HG02885 (cell line): ENCODE results near the gene OPTC.

ENCODE experiments used
- ATAC-seq: cut with Tn5 transposase; IDR thresholded peaks from one replicate; pipeline ENCODE4 v1.9.1; 2021; ENCODE audit warnings: mild to moderate bottlenecking; ENCODE audit not compliant: unreplicated experiment, poor library complexity

OPTC gene

DNA sequence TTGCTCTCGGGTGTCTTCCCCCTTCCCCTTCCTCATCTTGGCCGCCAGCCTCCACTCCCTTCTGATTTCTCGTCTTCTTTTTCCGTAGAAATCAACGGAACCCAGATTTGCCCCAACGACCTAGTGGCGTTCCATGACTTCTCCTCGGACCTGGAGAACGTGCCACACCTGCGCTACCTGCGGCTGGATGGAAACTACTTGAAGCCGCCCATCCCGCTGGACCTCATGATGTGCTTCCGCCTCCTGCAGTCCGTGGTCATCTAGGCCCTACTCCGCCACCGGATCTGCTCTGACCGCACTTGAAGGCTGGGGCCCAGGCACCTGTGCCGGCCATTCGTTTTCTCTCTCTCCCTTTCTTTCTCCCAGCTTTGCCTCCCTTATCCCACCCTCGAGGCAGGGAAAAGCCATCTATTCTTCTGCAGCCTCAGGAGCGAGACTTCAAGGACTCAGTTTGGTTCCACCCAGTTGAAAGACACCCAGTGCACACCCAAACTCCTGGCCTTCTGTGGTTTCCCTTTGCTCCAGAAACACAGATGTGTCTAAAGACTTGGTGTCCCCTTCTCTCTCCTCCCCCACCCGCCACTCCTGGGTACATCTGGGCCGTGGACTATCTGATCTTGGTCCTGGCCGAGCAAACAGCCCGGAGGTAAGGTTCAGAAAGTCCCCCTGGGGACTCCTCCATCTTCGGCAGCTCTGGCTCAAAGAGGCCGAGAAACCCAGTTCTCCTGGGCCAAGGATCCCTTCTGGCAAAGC, 7.2 kb upstream of the OPTC start:
- ATAC-seq: no peak

- ATAC-seq: no peak
Measured at GRCh38 chr1:203488539-203488938, 5.4 kb upstream of the OPTC start.

DNA sequence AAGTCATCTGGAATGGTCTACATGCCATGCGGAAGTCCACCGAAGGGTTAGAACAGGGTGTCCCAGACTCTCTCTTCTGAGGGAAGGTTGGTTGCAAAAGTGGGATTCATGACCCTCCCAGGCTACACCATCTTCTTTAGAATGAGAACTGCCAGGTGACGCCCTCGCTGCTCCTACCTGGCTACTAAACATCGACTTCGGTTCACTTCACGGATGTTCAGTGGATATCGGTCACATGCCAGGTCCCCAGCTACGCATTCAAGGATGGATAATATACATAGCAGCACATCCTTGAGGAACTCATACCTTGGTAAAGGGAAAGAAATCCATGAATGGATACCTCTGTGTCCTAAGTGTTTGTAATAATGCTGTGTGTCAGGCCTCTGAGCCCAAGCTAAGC, 3.3 kb upstream of the OPTC start:
- ATAC-seq: no peak

DNA sequence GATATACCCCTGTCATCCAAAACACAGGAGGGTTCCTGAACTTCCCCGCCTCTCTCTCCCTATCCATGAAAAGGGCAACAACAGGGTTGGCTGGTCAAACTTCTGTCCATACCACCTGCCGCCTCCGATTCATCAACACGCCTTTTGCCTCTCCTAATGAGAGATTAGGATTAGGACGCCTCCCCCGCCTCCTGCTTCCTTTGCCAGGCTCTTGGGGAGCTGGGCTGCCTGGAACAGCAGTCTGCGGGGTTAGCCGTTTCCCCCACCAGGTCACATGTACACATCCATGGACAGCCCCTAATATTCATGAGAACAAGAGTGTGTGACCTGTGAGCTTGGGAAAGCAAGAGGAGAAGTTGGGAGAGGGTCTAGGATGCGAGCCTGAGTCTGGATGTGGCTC, 2.3 kb upstream of the OPTC start:
- no peak for ATAC-seq

GRCh38 chr1:203492082-203492747, 1.7 kb upstream of the OPTC start:
- ATAC-seq: no peak

- no peak for ATAC-seq
Measured at GRCh38 chr1:203492748-203493130, 1.2 kb upstream of the OPTC start.

DNA sequence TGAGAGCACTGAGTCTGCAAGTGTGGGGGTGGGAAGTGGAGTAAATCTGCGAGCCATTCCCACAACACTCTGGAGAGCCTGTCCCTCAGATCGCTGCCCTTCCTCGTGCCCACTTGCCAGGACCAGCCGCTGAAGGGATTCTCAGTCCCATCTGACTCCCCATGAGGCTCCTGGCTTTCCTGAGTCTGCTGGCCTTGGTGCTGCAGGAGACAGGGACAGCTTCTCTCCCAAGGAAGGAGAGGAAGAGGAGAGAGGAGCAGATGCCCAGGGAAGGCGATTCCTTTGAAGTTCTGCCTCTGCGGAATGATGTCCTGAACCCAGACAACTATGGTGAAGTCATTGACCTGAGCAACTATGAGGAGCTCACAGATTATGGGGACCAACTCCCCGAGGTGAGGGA, 1.9 kb downstream of the OPTC start:
- no peak for ATAC-seq

GRCh38 chr1:203497269-203497777, 3.4 kb downstream of the OPTC start:
- ATAC-seq: no peak

- no peak for ATAC-seq
Measured at GRCh38 chr1:203499643-203500278, 5.8 kb downstream of the OPTC start.

GRCh38 chr1:203500279-203500678, 6.3 kb downstream of the OPTC start:
- ATAC-seq: no peak

- no peak for ATAC-seq
Measured at GRCh38 chr1:203503836-203504235, 9.9 kb downstream of the OPTC start.

GRCh38 chr1:203504400-203505250, 10.7 kb downstream of the OPTC start:
- ATAC-seq: no peak

DNA sequence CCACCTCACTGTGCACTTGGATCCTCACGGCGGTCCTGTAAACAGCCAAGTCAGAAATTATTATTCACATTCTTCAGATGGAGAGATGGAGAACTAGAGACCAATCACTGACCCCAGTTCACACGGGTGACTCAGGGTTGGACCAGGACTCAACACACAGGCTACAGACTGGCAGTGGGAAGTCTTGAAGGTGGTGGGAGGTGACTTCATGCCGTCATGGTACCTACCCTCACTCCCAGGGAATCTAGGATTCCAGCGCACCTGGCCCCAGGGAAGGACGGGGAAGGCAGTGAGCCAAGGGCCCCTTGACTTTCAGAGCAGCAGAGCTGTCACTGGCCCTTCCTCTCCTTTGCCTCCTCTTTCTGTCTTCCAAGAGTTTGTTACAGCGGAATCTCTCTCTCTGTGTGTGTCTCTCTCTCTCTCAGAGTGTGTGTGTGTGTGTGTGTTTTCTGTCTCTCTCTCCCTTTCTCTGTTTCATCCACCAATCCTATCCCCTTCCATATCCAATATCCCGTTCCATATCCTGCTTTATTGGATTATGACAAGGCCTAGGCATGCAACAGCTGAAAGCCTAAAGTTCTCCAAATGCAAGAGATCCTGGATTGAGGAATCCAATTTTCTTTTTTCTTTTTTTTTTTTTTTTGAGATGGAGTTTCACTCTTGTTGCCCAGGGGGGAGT, 11.7 kb downstream of the OPTC start:
- no peak for ATAC-seq

- no peak for ATAC-seq
Measured at GRCh38 chr1:203506858-203507626, 13.1 kb downstream of the OPTC start.

GRCh38 chr1:203507759-203508158, 13.8 kb downstream of the OPTC start:
- no peak for ATAC-seq

GRCh38 chr1:203508463-203509073, 14.6 kb downstream of the OPTC start:
- no peak for ATAC-seq

GRCh38 chr1:203509135-203509534, 15.2 kb downstream of the OPTC start:
- ATAC-seq: no peak

DNA sequence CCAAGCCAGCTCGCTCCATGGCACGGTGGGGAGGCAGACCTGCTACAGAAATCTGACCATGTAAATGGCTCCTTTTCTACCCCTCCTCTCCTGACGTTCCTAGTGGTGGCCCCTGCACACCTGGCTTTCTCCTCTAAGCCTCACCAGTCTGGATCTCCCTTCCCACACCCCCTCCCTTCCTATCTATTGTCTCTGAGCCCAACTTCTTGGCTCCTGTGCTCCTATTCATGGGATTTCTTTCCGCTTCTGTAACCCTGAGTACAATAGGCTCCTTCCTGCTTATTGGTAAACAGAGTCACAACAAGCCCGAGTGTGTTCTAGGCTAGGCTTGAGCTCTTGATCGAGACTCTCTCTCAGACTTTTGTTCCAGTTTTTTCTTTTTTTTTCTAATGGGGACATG, 17.6 kb downstream of the OPTC start:
- ATAC-seq: no peak

DNA sequence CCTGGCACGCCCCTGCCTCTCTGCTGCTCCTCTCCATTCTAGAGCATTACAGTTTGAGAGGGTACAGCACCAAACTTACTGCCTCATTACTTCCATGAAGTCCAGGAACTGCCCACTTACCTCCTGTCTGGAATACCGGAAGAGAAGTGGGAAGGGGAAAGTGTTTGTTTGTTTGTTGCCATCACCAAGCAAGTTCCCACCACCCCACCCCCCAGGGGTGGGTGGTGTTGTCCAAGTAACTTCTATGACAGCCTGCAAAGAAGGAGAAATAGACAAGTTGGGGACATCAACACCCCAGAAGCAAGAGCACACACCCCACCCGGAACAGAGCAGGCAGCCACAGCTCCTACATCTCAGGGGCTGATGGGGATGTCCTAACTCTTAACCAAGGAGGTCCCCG, 18.0 kb downstream of the OPTC start:
- ATAC-seq: no peak
